GM13977 (cell line): Measurements from ENCODE around the gene BTG4.

ENCODE experiments used
- DNase-seq: peaks from one replicate; pipeline ENCODE4 v3.0.0; 2012; ENCODE audit warnings: low spot score
- CTCF ChIP-seq: IDR thresholded peaks from 2 replicates; pipeline ENCODE4 v1.5.1; 2012; ENCODE audit warnings: mild to moderate bottlenecking, control low read depth; ENCODE audit not compliant: insufficient read depth; ENCODE audit errors: extremely low read depth, missing control alignments
- in situ Hi-C: fragments of 300-500 bp; cut with MboI; formaldehyde crosslinking; loops from one replicate; pipeline ENCODE4 v1.12.0; 2022; ENCODE audit warnings: low sequenced_read_pairs, low pct_unique_long_range_greater_than_20kb, mixed read lengths, inconsistent platforms; ENCODE audit not compliant: unreplicated experiment

Gene BTG4

DNA sequence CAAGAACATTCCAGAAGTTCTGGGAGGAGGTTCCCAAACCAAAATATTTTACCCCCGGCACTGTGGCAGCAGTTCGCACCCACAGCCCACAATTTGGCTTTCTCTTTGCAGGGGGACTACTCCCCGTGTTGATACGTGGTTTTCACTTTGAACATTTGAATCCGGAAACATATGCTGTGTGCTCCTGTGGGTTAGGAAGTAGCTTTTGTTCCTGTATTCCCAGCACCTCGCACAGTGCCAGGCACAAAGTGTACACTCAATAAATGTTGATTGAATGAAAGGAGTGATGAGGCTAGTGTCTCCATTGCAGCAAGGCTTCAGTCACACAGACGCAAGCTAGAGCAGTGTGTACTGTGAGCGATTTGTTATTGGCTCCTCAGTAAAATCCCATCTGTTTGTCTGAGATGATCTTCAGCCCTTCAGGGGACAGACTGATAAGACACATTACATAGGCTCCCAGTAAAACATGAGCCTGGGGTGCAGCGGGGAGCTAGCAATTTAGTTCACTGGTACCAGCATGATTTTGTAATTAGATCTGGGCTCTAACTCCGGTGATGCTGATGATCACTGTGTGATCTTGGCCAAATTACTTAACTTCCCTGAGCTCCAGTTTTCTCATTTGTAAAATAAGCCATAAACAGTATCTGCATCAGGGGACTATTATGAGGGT, 30.6 kb upstream of the BTG4 start:
- in situ Hi-C loops = no loop called here
- no peak for DNase-seq
- TF ChIP-seq CTCF = no peak

DNA sequence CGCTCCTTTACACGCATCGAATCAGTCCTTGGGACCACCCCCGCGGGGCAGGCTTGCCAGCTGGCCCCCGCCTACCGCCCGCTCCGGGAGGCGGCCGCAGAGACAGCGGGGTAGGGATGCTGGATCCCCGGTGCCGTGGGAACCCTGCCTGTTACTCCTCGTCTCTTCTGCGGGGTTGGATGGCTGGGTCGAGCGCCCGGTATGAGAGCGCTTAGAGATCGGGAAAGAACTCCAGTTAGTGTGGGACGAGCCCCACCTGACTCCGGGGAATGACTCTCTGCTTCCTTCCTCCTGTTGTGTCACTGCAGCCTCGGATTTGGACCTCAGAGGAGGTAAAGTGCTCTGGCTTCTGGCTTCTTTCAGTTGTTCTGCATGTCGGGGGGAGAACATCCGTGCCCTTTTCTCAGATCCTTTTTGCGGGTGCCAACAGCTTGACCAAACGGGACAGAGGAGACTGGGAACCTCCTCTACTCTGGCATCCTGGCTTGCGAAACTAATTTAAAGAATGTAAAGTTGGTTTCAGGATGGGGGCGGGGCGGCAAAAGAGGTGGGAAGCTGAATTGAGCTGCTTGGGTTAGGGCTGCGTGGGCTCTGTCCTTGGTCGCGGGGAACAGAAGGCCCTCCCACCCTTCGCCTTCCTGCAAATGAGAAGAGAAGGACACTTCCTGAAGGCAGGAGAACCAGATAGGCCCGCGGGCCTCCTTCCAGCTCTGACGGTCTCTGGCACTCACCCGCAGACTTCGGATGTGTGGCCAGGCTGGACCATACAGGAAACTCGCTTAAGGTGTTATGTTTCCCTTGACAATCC, 29.3 kb upstream of the BTG4 start:
- no peak for TF ChIP-seq CTCF
- peak; percentile 43 for DNase-seq
- in situ Hi-C loops = no loop called here

- DNase-seq = peak; percentile 30
- no peak for TF ChIP-seq CTCF
- in situ Hi-C loops = no loop called here
Measured at GRCh38 chr11:111540937-111541253, 28.7 kb upstream of the BTG4 start.

GRCh38 chr11:111540114-111540936, 28.1 kb upstream of the BTG4 start, which contains the start of gene LAYN:
Gene LAYN, plus strand, starts transcription at chr11:111540720. Its CDS starts 124 bp downstream, at chr11:111540844.
- DNase-seq = peak; percentile 74
- in situ Hi-C loops = no loop called here
- no peak for TF ChIP-seq CTCF

- no peak for DNase-seq
- TF ChIP-seq CTCF = no peak
- in situ Hi-C loops = no loop called here
Measured at GRCh38 chr11:111539426-111540113, 27.4 kb upstream of the BTG4 start.
